Mesenchymal stem cell (in vitro differentiated cells and primary cell): Measurements from ENCODE around the gene EMC1.

Experiments
- DNase-seq: peaks from one replicate; pipeline ENCODE4 v3.0.0-alpha.2; 2013
- H2AFZ ChIP-seq: one replicate; pipeline ENCODE4 v1.6.1; 2013; ENCODE audit warnings: low read depth, mild to moderate bottlenecking, control low read depth, inconsistent platforms, low read length, moderate library complexity
- H2AK5ac ChIP-seq: 2 replicates; pipeline ENCODE4 v1.6.1; 2013; ENCODE audit warnings: low read length, moderate library complexity, mild to moderate bottlenecking, inconsistent platforms; ENCODE audit not compliant: severe bottlenecking
- H2BK120ac ChIP-seq: one replicate; pipeline ENCODE4 v1.6.1; 2013; ENCODE audit warnings: low read depth, mild to moderate bottlenecking, inconsistent platforms, low read length, moderate library complexity
- H2BK12ac ChIP-seq, 2 experiments: one replicate each; pipeline ENCODE4 v1.6.1; 2013; ENCODE audit warnings: inconsistent platforms in 2 of 2, low read length in 2 of 2, mild to moderate bottlenecking in 2 of 2, moderate library complexity in 2 of 2, control low read depth in 1 of 2
- H2BK15ac ChIP-seq: one replicate; pipeline ENCODE4 v1.6.1; 2013; ENCODE audit warnings: mild to moderate bottlenecking, low read depth, inconsistent platforms; ENCODE audit not compliant: poor library complexity, severe bottlenecking
- H2BK5ac ChIP-seq: 2 replicates; pipeline ENCODE4 v1.6.1; 2013; ENCODE audit warnings: low read depth, mild to moderate bottlenecking, low read length, control low read depth, inconsistent platforms; ENCODE audit not compliant: poor library complexity, severe bottlenecking
- H3K14ac ChIP-seq, 2 experiments: one replicate each; pipeline ENCODE4 v1.6.1; 2013; ENCODE audit warnings: inconsistent platforms in 2 of 2, low read length in 2 of 2, control low read depth in 1 of 2, mild to moderate bottlenecking in 1 of 2, moderate library complexity in 1 of 2
- H3K18ac ChIP-seq, 2 experiments: one replicate each; pipeline ENCODE4 v1.6.1; 2013; ENCODE audit warnings: inconsistent platforms in 2 of 2, low read length in 2 of 2, control low read depth in 1 of 2, low read depth in 1 of 2, mild to moderate bottlenecking in 1 of 2
- H3K23ac ChIP-seq, 2 experiments: one replicate each; pipeline ENCODE4 v1.6.1; 2013; ENCODE audit warnings: inconsistent platforms in 2 of 2, low read length in 2 of 2, mild to moderate bottlenecking in 2 of 2, moderate library complexity in 2 of 2, control low read depth in 1 of 2
- H3K27ac ChIP-seq: 2 replicates; pipeline ENCODE4 v1.5.1; 2013; ENCODE audit warnings: mild to moderate bottlenecking, moderate library complexity, low read length, control low read depth, inconsistent platforms; ENCODE audit not compliant: poor library complexity, severe bottlenecking
- H3K27me3 ChIP-seq, 2 experiments: 2 replicates each; pipeline versions ENCODE4 v1.6.1 to v1.7.0; 2013; ENCODE audit warnings: low read length in 2 of 2, mild to moderate bottlenecking in 2 of 2, moderate library complexity in 2 of 2, control low read depth in 1 of 2, inconsistent platforms in 1 of 2; ENCODE audit not compliant: control insufficient read depth in 1 of 2, insufficient read depth in 1 of 2
- H3K36me3 ChIP-seq, 2 experiments: 2 replicates each; pipeline versions ENCODE4 v1.6.1 to v1.7.0; 2013; ENCODE audit warnings: low read length in 2 of 2, control low read depth in 1 of 2, inconsistent platforms in 1 of 2, low read depth in 1 of 2, mild to moderate bottlenecking in 1 of 2; ENCODE audit not compliant: insufficient read depth in 2 of 2, control insufficient read depth in 1 of 2
- H3K4ac ChIP-seq, 2 experiments: one replicate each; pipeline ENCODE4 v1.6.1; 2013; ENCODE audit warnings: inconsistent platforms in 2 of 2, low read length in 2 of 2, mild to moderate bottlenecking in 2 of 2, moderate library complexity in 2 of 2, control low read depth in 1 of 2, low read depth in 1 of 2
- H3K4me1 ChIP-seq: 2 replicates; pipeline ENCODE4 v1.6.1; 2013; ENCODE audit warnings: low read depth, low read length, control low read depth; ENCODE audit not compliant: control insufficient read depth, insufficient read depth
- H3K4me2 ChIP-seq: 2 replicates; pipeline ENCODE4 v1.6.1; 2013; ENCODE audit warnings: low read length, mild to moderate bottlenecking, inconsistent platforms; ENCODE audit not compliant: poor library complexity, severe bottlenecking
- H3K4me3 ChIP-seq, 2 experiments: 2 replicates each; pipeline versions ENCODE4 v1.5.1 to v1.7.0; 2013; ENCODE audit warnings: low read length in 2 of 2, mild to moderate bottlenecking in 2 of 2, control low read depth in 1 of 2, low read depth in 1 of 2; ENCODE audit not compliant: insufficient read depth in 1 of 2
- H3K79me1 ChIP-seq: replicated peaks from 2 replicates; pipeline ENCODE4 v1.6.1; 2013; ENCODE audit warnings: mild to moderate bottlenecking, control low read depth, low read length, inconsistent platforms; ENCODE audit not compliant: poor library complexity, severe bottlenecking
- H3K9ac ChIP-seq: 2 replicates; pipeline ENCODE4 v1.7.0; 2013; ENCODE audit warnings: mild to moderate bottlenecking, low read length, moderate library complexity
- H3K9me3 ChIP-seq: 2 replicates; pipeline ENCODE4 v1.7.0; 2013; ENCODE audit warnings: mild to moderate bottlenecking, low read length; ENCODE audit not compliant: control insufficient read depth
- H4K8ac ChIP-seq: one replicate; pipeline ENCODE4 v1.6.1; 2013; ENCODE audit warnings: inconsistent platforms, mild to moderate bottlenecking, low read length, moderate library complexity
- H4K91ac ChIP-seq: one replicate; pipeline ENCODE4 v1.6.1; 2013; ENCODE audit warnings: mild to moderate bottlenecking, low read length, inconsistent platforms
- WGBS: methylation state at CpG from one replicate; pipeline ENCODE4 v1.1.7; 2013; ENCODE audit warnings: mixed read lengths; 5-methylcytosine and 5-hydroxymethylcytosine counted together

EMC1 gene

GRCh38 chr1:19254416-19254815 lies 3.1 kb upstream of the EMC1 start:
- no peak for DNase-seq
- Histone ChIP-seq H3K27me3 (no peaks in the 10 kb centered on the region), H3K4me3 (no peak overlapping the region), H2AK5ac (no peak overlapping the region), H3K9me3 (no peaks in the 10 kb centered on the region), H3K36me3 (peaks cover 43 to 45% of the 10 kb centered on the region in 2 experiments), H3K27ac (no peak overlapping the region), H2BK120ac (no peak overlapping the region), H4K91ac (no peak overlapping the region), H3K4me2 (no peak overlapping the region), H3K79me1 (peaks cover 31% of the 10 kb centered on the region), H3K14ac (no peak overlapping the region), H3K18ac (no peak overlapping the region), H2BK15ac (no peak overlapping the region), H3K23ac (no peak overlapping the region), H3K9ac (no peak overlapping the region), H2BK5ac (no peak overlapping the region), H2BK12ac (no peak overlapping the region), H4K8ac (no peak overlapping the region), H2AFZ (no peak overlapping the region), H3K4me1 (peaks cover 18% of the 10 kb centered on the region), H3K4ac (no peak overlapping the region)

- peak; percentile 22 for DNase-seq
- H3K9me3 ChIP-seq = no peaks in the 10 kb centered on the region
- peak overlapping the region; percentile 92 to 94 for H3K4me3 ChIP-seq
- H3K9ac ChIP-seq = peak overlapping the region; percentile 98
- H2AK5ac ChIP-seq = peak overlapping the region; percentile 71
- H2BK15ac ChIP-seq = no peak overlapping the region
- H2BK5ac ChIP-seq = no peak overlapping the region
- no peak overlapping the region for H3K23ac ChIP-seq
- H3K36me3 ChIP-seq = peaks cover 8 to 20% of the 10 kb centered on the region in 2 experiments
- peak overlapping the region; percentile 67 for H3K27ac ChIP-seq
- WGBS = 10% methylated on average over 14 of the region's 14 CpGs
- no peak overlapping the region for H4K91ac ChIP-seq
- no peak overlapping the region for H2AFZ ChIP-seq
- peak overlapping the region in 1 of 2 experiments; percentile 62 for H3K4ac ChIP-seq
- no peak overlapping the region for H3K14ac ChIP-seq
- no peaks in the 10 kb centered on the region for H3K27me3 ChIP-seq
- peak overlapping the region; percentile 98 for H3K4me2 ChIP-seq
- H2BK120ac ChIP-seq = no peak overlapping the region
- H3K18ac ChIP-seq = peak overlapping the region; percentile 86 to 98
- H2BK12ac ChIP-seq = no peak overlapping the region
- peaks cover 12% of the 10 kb centered on the region for H3K79me1 ChIP-seq
- peak overlapping the region; percentile 59 for H4K8ac ChIP-seq
- H3K4me1 ChIP-seq = peaks cover 18% of the 10 kb centered on the region
Observed at GRCh38 chr1:19250629-19251304, 557 bp downstream of the EMC1 start.

- Histone ChIP-seq H3K14ac (no peak overlapping the region), H4K91ac (no peak overlapping the region), H3K4me2 (no peak overlapping the region), H2AFZ (no peak overlapping the region), H3K27ac (no peak overlapping the region), H3K23ac (no peak overlapping the region), H3K36me3 (peaks cover 66 to 83% of the 10 kb centered on the region in 2 experiments), H3K9ac (peak overlapping the region; percentile 74), H3K18ac (no peak overlapping the region), H3K4me1 (no peaks in the 10 kb centered on the region), H2BK15ac (no peak overlapping the region), H2BK12ac (no peak overlapping the region), H3K79me1 (peaks cover 31% of the 10 kb centered on the region), H3K27me3 (no peaks in the 10 kb centered on the region), H3K9me3 (no peaks in the 10 kb centered on the region), H2BK5ac (no peak overlapping the region), H3K4me3 (no peak overlapping the region), H2BK120ac (no peak overlapping the region), H4K8ac (no peak overlapping the region), H2AK5ac (no peak overlapping the region), H3K4ac (no peak overlapping the region)
- WGBS = 93% methylated on average over 7 of the region's 7 CpGs
- peak; percentile 70 for DNase-seq
Observed at GRCh38 chr1:19240673-19241538, 10.4 kb downstream of the EMC1 start.

- no peak overlapping the region for H2BK5ac ChIP-seq
- no peak overlapping the region for H2AFZ ChIP-seq
- H4K8ac ChIP-seq = no peak overlapping the region
- no peak for DNase-seq
- H3K79me1 ChIP-seq = peaks cover 31% of the 10 kb centered on the region
- H2AK5ac ChIP-seq = no peak overlapping the region
- peaks cover 71 to 90% of the 10 kb centered on the region in 2 experiments for H3K36me3 ChIP-seq
- H3K23ac ChIP-seq = no peak overlapping the region
- 96% methylated on average over 7 of the region's 7 CpGs for WGBS
- H3K9me3 ChIP-seq = no peaks in the 10 kb centered on the region
- H2BK12ac ChIP-seq = no peak overlapping the region
- H2BK15ac ChIP-seq = no peak overlapping the region
- no peak overlapping the region for H3K4me2 ChIP-seq
- H3K14ac ChIP-seq = no peak overlapping the region
- H3K4ac ChIP-seq = no peak overlapping the region
- no peaks in the 10 kb centered on the region for H3K4me1 ChIP-seq
- no peak overlapping the region for H4K91ac ChIP-seq
- H3K27me3 ChIP-seq = no peaks in the 10 kb centered on the region
- no peak overlapping the region for H2BK120ac ChIP-seq
- no peak overlapping the region for H3K4me3 ChIP-seq
- no peak overlapping the region for H3K27ac ChIP-seq
- H3K9ac ChIP-seq = peak overlapping the region; percentile 28
- H3K18ac ChIP-seq = no peak overlapping the region
Observed at GRCh38 chr1:19239876-19240275, 11.4 kb downstream of the EMC1 start.
